Left lung (tissue), 10 donors: Measurements from ENCODE around the gene SLC41A3. TPM values are rescaled to one million over a fixed set of nuclear protein-coding genes. Genes with fewer than 3 reads are reported as not detected.

Experiments used
- ATAC-seq: fragments of 200-7000 bp; cut with Tn5 transposase; one replicate; pipeline ENCODE4 v1.9.1; 2020; ENCODE audit warnings: moderate library complexity
- DNase-seq, 4 donors: peaks; one replicate each; pipeline ENCODE4 v3.0.0-alpha.2; 2013 to 2020
- H3K27ac ChIP-seq, 2 donors: fragments of 200-600 bp; sonication (generic) in 1 of 2; one replicate each; pipeline versions ENCODE4 v1.5.0 to v1.8.0; 2020 to 2021
- H3K27me3 ChIP-seq, 2 donors: fragments of 200-600 bp; sonication (generic) in 1 of 2; one replicate each; pipeline versions ENCODE4 v1.5.0 to v1.8.0; 2020 to 2021
- H3K36me3 ChIP-seq, 2 donors: fragments of 200-600 bp; sonication (generic) in 1 of 2; one replicate each; pipeline versions ENCODE4 v1.5.0 to v1.8.0; 2020 to 2021
- H3K4me1 ChIP-seq, 2 donors: fragments of 200-600 bp; one replicate each; pipeline ENCODE4 v1.8.0; 2021
- H3K4me3 ChIP-seq, 2 donors: fragments of 200-600 bp; sonication (generic) in 1 of 2; one replicate each; pipeline versions ENCODE4 v1.5.0 to v1.8.0; 2020 to 2021; ENCODE audit warnings: mild to moderate bottlenecking in 1 of 2
- H3K9me3 ChIP-seq, 2 donors: fragments of 200-600 bp; sonication (generic) in 1 of 2; one replicate each; pipeline versions ENCODE4 v1.5.0 to v1.8.0; 2020 to 2021
- intact Hi-C, 2 donors: fragments of 100-400 bp; cut with DNase I; formaldehyde crosslinking; loops; one replicate each; pipeline versions ENCODE4 v1.11.2 to v1.14.2; 2022
- polyA plus RNA-seq, 6 donors: library from polyadenylated mRNA; unstranded; fragments of 120-200 nt; gene quantifications; one replicate each; pipeline ENCODE4 v1.2.1, GENCODE V29; 2013; ENCODE audit not compliant: insufficient read length in 6 of 6
- total RNA-seq, 2 donors: library from RNA; stranded (reverse); fragmentation: NEBNext Ultra II Directional; extraction: Animal tissue kit (Norgen Biotek cat#: 25700); gene quantifications; one replicate each; pipeline ENCODE4 v1.2.1, GENCODE V29; 2021
- TF ChIP-seq, protein P1 (sequence below), 2 donors: fragments of 200-600 bp; sonication (generic) in 1 of 2; IDR thresholded peaks; one replicate each; pipeline versions ENCODE4 v1.5.0 to v1.8.0; 2021; ENCODE audit warnings: antibody characterized with exemption in 2 of 2
- donor health status: DM: no; HTN: yes; CAD: no.
- donor health status: DM: no; HTN: no; CAD: no.

SLC41A3 gene
- total and polyA plus RNA-seq, 8 donors, result 35.1 to 69.5 (median 59.0) TPM

DNA sequence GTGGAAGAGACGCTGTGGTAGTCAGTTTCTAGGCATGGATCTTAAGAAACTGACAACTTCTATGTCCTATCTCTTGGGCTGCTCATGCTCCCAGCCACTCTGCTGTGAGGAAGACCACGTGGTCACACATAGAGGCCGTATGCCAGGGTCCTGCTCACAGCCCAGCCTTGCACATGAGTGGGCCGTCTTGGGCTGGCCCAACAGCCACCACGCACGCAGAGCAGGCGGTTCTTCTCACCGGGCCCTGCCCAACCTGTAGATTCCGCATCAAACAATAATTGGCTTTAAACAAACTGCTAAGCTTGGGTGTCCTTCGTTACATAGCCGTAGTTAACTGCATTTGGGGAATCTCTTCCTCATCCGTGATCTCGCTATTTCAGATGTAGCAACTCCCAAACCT, 26.0 kb downstream of the SLC41A3 start:
- TF ChIP-seq, protein P1, sequence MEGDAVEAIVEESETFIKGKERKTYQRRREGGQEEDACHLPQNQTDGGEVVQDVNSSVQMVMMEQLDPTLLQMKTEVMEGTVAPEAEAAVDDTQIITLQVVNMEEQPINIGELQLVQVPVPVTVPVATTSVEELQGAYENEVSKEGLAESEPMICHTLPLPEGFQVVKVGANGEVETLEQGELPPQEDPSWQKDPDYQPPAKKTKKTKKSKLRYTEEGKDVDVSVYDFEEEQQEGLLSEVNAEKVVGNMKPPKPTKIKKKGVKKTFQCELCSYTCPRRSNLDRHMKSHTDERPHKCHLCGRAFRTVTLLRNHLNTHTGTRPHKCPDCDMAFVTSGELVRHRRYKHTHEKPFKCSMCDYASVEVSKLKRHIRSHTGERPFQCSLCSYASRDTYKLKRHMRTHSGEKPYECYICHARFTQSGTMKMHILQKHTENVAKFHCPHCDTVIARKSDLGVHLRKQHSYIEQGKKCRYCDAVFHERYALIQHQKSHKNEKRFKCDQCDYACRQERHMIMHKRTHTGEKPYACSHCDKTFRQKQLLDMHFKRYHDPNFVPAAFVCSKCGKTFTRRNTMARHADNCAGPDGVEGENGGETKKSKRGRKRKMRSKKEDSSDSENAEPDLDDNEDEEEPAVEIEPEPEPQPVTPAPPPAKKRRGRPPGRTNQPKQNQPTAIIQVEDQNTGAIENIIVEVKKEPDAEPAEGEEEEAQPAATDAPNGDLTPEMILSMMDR (IDR thresholded peaks at IDR 0.05), result no peak
- Histone ChIP-seq H3K4me1 (no peaks in the 10 kb centered on the region), H3K36me3 (no peaks in the 10 kb centered on the region), H3K27me3 (no peaks in the 10 kb centered on the region), H3K4me3 (no peak overlapping the region), H3K27ac (no peak overlapping the region), H3K9me3 (no peaks in the 10 kb centered on the region)
- ATAC-seq (no peak), DNase-seq (no peak)
- intact Hi-C loops, result no loop called here

DNA sequence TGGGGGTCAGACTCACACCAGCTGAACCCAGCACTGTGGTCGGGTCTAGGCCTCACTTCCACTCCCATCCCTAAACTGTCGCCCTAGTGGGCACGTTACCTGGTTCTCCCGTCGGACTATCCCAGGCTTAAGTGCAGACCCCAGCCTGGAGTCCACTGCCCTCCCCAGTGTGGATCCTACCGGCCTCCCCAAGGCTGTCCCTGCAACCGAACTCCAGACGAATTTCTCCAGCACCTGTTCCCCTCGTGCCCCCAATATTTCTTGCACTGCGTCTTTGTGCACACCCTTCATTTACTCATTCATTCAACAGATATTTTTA, 26.5 kb downstream of the SLC41A3 start:
- Histone ChIP-seq H3K9me3 (no peaks in the 10 kb centered on the region), H3K27ac (no peak overlapping the region), H3K36me3 (no peaks in the 10 kb centered on the region), H3K27me3 (no peaks in the 10 kb centered on the region), H3K4me3 (no peak overlapping the region), H3K4me1 (no peaks in the 10 kb centered on the region)
- DNase-seq, result no peak
- intact Hi-C loops, result no loop called here
- TF ChIP-seq, protein P1 (IDR thresholded peaks at IDR 0.05), result no peak
- ATAC-seq, result no peak

DNA sequence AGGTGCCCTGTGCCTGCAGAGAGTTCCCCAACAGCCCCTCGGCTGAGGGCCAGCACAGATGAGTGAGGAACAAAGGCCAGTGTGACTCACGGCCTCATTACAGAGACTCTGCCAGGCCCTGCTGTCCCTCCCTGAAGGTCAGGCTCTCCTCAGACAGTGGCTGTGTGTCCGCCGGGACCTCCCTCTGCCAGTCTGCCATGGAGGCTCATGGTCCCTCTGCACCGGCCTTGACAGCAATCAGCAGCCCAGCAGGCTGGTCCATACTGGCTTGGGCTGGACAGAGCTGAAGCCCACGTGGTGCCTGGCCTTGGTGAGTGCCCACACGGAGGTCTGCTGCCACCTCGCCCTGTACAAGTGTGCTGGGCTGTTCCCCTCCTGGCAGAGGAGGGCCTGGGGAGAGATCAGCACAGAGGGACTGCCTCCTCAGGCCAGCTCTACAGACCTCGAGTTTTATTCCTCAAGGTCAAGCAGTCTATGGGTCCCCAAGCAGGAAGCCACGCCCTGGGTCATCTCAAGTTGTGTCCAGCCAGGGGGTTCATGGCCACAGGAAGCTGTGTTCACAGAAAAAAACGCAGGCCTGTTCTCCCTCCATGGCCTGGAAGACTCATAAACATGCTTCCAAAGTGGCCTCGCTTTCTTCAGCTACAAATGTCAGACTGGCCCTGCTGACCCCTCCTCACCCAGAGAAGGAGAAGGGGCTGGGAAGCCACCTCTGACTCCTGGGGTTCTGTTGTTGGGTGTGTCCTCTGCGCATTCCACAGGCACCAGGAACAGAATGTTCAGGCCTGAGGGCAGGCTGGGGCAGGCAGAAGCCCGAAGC, 27.0 kb downstream of the SLC41A3 start:
- ATAC-seq (peak; percentile 21), DNase-seq (no peak)
- no peaks in the 10 kb centered on the region for H3K27me3 ChIP-seq
- H3K9me3 ChIP-seq, result no peaks in the 10 kb centered on the region
- H3K4me1 ChIP-seq, result no peaks in the 10 kb centered on the region
- intact Hi-C loops, result no loop called here
- H3K4me3 ChIP-seq, result no peak overlapping the region
- H3K36me3 ChIP-seq, result no peaks in the 10 kb centered on the region
- TF ChIP-seq, protein P1 (IDR thresholded peaks at IDR 0.05), result no peak
- H3K27ac ChIP-seq, result no peak overlapping the region

DNA sequence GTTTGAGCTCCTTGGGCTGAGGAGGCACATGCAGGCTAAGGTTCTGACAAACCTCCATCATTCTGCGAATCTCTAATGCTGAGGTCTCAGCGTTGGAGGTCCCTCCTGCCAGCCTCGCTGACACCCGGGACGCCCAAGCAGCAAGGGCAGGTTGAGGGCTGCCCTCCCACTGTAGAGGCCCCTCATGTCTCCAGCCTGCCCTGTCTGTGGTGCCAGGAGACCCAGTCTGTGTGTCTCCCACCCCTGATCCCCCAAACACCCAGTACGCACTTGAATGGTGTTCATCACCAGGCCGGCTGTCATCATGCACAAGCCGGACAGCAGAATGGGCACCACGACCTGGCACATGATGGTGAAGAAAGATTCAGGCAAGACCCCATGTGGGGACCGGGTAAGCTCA, 27.8 kb downstream of the SLC41A3 start:
- no peaks in the 10 kb centered on the region for H3K4me1 ChIP-seq
- TF ChIP-seq, protein P1 (IDR thresholded peaks at IDR 0.05), result no peak
- no peaks in the 10 kb centered on the region for H3K36me3 ChIP-seq
- H3K27me3 ChIP-seq, result no peaks in the 10 kb centered on the region
- H3K9me3 ChIP-seq, result no peaks in the 10 kb centered on the region
- DNase-seq (no peak), ATAC-seq (no peak)
- intact Hi-C loops, result no loop called here
- H3K27ac ChIP-seq, result no peak overlapping the region
- H3K4me3 ChIP-seq, result no peak overlapping the region

DNA sequence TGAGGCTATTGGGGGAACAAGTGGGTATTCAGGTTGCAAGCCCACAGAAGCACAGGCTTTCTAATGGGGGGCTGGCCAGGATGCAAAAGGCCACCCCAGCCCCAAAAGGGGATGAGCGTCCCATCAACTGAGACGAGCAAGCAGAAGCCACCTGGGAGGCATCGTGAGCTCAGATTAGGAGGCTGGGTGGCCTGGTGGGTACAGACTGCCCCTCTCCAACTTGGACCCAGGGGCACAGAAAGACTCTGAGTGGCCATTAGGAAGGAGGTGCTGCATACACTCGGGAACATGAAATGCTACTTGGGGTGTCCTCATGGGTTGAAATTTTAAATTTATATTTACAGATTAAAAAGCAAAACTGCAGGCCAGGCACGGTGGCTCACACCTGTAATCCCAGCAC, 29.1 kb downstream of the SLC41A3 start:
- no peaks in the 10 kb centered on the region for H3K9me3 ChIP-seq
- no peaks in the 10 kb centered on the region for H3K27me3 ChIP-seq
- H3K27ac ChIP-seq, result no peak overlapping the region
- no peaks in the 10 kb centered on the region for H3K36me3 ChIP-seq
- H3K4me3 ChIP-seq, result no peak overlapping the region
- TF ChIP-seq, protein P1 (IDR thresholded peaks at IDR 0.05), result no peak
- H3K4me1 ChIP-seq, result no peaks in the 10 kb centered on the region
- no peak for DNase-seq
- ATAC-seq, result no peak
- intact Hi-C loops, result no loop called here
